Stimulated activated naive CD4-positive, alpha-beta T cell treated with Interleukin-2 at 50 U/mL for 16 hours (primary cell): ENCODE measurements around the gene LCMT2.

Experiments used
- DNase-seq: peaks from one replicate; lab custom pipeline; 2025; lab: John Stamatoyannopoulos, UW

The LCMT2 gene, protein sequence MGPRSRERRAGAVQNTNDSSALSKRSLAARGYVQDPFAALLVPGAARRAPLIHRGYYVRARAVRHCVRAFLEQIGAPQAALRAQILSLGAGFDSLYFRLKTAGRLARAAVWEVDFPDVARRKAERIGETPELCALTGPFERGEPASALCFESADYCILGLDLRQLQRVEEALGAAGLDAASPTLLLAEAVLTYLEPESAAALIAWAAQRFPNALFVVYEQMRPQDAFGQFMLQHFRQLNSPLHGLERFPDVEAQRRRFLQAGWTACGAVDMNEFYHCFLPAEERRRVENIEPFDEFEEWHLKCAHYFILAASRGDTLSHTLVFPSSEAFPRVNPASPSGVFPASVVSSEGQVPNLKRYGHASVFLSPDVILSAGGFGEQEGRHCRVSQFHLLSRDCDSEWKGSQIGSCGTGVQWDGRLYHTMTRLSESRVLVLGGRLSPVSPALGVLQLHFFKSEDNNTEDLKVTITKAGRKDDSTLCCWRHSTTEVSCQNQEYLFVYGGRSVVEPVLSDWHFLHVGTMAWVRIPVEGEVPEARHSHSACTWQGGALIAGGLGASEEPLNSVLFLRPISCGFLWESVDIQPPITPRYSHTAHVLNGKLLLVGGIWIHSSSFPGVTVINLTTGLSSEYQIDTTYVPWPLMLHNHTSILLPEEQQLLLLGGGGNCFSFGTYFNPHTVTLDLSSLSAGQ

DNA sequence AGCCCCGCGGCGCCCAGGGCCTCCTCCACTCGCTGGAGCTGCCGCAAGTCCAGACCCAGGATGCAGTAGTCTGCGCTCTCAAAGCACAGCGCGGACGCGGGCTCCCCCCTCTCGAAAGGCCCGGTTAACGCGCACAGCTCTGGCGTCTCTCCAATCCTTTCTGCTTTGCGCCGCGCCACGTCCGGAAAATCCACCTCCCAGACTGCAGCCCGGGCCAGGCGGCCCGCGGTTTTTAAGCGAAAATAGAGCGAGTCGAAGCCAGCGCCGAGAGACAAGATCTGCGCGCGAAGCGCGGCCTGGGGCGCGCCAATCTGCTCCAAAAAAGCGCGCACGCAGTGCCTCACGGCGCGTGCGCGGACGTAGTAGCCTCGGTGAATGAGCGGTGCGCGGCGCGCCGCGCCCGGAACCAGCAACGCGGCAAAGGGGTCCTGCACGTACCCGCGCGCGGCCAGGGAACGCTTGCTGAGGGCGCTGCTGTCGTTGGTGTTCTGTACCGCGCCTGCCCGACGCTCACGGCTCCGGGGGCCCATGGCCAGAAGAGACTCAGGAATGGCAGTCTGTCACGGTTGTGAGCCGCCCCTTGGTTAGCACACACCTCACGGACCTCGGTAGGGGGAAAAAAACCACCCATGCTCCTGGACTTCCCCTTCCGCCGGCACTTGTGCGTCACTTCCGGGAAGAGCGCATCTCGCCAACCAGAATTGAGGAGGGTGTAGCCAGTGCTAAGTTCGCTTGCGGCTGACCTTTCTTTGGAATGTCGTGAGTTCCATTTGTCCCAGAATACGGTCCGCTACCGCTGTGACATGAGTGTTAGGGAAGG, at the start of gene LCMT2:
LCMT2 (minus strand) TSS at position 614 of the 820 bp plus-strand sequence; CDS start at position 530, 84 bp downstream.
- peak; percentile 89 for DNase-seq

GRCh38 chr15:43378601-43379000, 48.2 kb upstream of the LCMT2 start:
- DNase-seq = no peak

DNA sequence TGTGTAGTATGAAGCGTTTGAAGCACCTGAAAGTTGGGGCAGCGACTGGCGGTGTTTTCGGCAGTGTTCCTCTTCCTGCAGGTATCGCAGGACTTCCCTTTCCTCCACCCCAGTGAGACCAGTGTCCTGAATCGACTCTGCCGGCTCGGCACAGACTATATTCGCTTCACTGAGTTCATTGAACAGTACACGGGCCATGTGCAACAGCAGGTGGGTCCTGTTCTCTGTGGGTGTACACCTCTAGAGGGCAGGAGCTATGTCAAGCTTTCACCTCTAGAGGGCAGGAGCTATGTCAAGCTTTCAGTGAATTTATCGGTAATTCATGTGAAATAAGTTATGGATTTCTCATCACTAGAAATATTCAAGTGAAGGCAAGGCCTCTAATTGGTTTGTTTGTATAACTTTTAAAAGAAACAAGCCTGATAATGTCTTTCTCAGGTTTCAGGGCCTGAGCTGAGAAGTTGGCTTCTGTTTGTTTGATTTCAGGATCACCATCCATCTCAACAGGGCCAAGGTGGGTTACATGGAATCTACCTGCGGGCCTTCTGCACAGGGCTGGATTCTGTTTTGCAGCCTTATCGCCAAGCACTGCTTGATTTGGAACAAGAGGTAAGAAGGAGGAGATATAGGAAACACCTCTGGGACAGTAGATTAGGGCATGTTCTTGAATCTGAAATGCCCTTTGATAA, 45.8 kb upstream of the LCMT2 start:
- peak; percentile 17 for DNase-seq

DNA sequence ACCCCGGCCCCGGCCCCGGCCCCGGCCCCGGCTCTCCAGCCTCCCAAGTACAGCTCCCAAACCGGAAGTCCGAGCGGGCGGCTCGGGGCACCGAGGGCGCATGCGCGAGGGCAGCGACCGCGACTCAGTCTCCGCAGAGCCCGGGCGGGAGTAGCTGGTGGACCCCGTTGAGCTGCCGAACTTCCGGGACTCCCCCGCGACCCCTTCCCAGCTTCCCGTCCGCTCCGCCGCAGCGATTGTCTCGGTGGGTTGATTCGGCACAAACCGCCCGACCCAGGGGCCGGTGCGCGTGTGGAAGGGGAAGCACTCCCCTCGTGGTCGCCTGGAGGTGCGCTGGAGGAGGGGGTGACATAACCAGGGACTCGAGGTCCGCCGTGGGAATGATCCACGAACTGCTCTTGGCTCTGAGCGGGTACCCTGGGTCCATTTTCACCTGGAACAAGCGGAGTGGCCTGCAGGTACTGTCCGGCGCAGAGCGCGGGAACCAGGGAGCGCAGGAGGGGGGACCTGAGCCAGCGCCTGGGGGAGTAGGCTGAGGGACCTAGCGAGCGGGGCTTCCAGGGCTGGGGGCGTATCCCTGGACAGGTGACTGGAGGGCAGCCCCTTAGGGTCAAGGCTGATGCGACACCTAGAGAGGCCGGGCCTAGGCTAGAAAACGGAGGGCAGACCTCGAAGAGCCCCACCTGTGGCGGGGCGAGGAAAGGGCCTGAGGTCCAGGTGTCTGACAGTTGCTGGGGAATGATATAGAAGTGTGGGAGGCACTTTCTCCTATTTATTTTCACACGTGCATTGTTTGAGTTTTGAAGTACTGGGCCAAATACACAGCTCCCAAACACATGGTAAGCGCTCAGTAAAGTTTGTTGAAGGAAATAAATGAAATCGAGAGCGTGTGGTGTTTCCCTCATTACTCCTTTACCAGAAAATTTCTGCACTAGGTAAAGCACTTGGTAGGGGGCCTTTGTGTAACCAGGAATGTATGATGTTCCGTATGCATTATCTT, 40.9 kb upstream of the LCMT2 start, which contains the start of the genes TUBGCP4 and ZSCAN29:
TUBGCP4 (plus strand) TSS at position 127 of the 1,000 bp plus-strand sequence; CDS start at position 381, 254 bp downstream.
ZSCAN29 (minus strand) TSS at position 69 of the 1,000 bp plus-strand sequence. CDS start 1,130 bp downstream, outside the sequence.
- DNase-seq = peak; percentile 71

- no peak for DNase-seq
Observed at GRCh38 chr15:43370310-43370974, 40.1 kb upstream of the LCMT2 start.

GRCh38 chr15:43361313-43361903, 31.0 kb upstream of the LCMT2 start:
- DNase-seq = no peak

DNA sequence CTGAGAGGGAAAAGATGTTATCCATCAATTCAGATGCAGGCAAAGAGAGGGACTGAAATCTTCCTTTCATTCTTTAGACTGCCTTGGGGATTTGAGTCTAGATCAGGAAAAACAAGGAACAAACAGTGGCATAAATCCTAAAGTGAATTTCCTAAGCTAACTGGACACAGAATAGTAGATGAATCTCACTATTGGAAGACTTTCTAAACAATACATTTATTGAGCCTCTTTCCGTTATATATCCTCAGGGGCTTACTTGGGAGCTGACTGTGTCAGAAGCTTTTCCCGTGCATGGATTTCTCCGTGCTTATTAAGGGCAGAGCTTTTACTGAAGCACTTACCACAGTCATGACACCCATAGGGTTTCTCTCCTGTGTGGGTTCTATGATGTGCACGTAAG, 30.4 kb upstream of the LCMT2 start:
- DNase-seq = no peak

DNA sequence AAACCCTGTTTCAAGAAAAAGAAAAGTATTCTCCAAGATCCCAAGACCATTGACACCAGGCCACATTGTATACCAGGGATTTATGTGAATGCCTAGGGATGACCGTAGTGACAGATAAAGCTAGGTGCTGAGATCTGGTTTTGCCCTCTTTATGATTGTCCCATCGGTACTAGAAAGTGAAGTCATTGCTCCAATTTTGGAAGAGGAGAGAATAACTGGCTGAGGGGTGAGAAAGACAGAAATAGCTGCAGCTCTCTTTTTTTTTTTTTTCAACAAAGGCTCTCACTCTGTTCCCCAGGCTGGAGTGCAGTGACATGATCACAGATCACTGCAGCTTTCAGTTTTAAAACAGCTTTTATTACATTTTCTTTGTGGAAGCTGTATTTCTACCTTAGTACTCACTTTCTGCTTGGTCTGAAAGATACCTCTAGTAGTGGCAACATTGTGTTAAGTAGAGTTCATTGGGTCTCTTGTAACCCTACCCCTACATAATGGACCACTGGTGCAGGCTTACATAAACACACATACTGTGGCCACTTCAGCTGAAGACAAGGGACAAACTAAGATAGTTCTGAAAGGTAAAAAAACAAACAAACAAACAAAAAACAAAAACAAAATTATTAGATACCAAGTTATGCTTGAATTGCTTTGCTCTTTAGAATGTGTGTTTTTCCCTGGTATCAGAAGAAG, 22.5 kb upstream of the LCMT2 start:
- DNase-seq = no peak

DNA sequence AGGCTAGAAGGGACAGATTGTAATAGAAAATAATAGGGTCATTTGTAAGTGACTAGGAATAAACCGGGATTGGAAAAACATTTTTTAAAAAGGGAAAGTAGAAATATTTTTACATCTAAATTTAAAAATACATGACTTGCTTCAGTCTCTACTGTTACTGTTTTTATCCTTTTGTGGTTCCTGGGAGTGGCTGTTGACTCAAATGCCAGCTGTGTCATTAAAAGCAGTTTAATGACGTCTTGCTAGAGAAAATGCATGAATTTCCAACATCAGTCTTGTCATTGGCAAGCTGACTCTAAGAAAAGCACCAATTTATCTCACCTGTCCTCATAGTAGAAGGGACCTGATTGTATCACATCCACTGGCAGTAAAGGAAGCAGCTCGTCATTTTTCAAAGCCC, 16.7 kb upstream of the LCMT2 start:
- DNase-seq = no peak

DNA sequence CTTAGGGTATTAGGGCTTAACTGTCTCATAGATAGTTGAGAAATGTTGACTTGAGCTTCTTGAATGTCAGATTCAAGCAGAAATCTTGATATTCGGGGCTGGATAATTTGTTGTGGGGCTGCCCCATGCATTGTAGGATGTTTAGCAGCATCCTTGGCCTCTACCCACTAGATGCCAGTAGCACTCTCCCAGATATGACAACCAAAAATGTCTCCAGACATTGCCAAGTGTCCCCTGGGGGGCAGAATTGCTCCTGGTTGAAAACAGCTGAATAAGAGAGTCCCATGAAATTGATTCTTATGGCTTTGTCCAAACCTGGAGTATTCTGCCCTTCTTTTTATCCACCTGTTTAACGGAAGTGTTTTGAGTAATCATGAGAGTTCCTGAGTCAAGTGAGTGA, 15.9 kb upstream of the LCMT2 start:
- no peak for DNase-seq

GRCh38 chr15:43330780-43331087, 361 bp upstream of the LCMT2 start:
- DNase-seq = no peak

- no peak for DNase-seq
Observed at GRCh38 chr15:43329217-43329959, 985 bp downstream of the LCMT2 start.

GRCh38 chr15:43325039-43325684, 5.2 kb downstream of the LCMT2 start:
- DNase-seq = no peak

DNA sequence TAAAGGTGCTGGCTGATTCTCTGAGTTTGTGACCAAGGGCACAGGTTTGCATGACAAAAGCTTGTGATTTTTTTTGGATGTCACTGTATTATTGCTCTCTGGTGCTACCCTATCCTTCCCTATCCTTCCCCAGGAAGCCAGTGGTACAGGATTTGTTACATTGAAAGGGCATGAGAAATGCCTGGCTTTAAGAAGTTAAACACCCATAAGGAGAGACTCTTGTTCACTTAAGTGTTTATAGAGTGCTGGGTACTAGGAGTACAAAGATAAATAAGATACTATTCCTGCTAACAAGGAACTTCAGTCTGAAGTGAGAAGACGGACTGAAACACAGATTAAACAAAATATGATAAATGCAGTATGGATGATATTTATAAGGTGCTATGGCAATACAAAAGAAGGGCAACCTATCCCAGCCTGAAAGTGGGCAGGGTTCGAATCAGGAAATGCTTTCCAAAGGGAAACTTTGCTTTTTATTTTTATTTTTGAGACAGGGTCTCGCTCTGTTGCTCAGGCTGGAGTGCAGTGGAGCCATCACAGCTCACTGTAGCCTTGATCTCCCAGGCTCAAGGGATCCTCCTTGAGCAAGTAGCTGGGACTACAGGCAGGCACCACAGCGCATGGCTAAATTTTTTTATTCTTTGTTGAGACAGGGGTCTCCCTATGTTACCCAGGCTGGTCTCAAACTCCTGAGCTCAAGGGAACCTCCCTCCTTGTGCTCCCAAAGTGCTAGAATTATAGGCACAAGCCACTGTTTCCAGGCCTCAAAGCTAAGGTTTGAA, 11.2 kb downstream of the LCMT2 start:
- DNase-seq = no peak

- DNase-seq = no peak
Observed at GRCh38 chr15:43317566-43318184, 12.7 kb downstream of the LCMT2 start.

DNA sequence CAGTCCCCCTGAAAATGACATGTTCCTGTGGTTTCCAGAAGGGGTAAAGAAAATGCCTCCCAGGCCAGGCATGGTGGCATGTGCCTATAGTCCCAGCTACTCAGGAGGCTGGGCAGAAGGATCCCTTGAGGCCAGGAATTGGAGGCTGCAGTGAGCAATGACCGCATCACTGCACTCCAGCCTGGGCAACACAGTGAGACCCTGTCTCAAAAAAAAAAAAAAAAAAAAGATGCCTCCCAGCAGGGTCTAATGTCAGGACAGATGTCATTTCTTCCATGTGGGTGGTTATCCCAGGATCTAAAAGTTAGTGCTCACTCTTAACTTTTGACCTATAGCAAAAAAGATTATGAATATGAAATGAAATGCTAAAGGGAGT, 13.4 kb downstream of the LCMT2 start:
- no peak for DNase-seq
